ENCODE results near the gene AP1B1. TPM values are rescaled to one million over a fixed set of nuclear protein-coding genes. Genes with fewer than 3 reads are reported as not detected.

AP1B1 gene
- polyA plus RNA-seq, 2 of the 4 experiments (the other 2 are of a cell fraction) = 22.5 to 27.0 TPM

- 92% methylated on average over 14 of the region's 14 CpGs for WGBS (ENCODE audit: missing lambda C conversion rate)
- ATAC-seq = no peak
- Histone ChIP-seq H3K4me1 (peaks cover 5% of the 10 kb centered on the region; the same call in 2 of the 3 replicates), H3K4me2 (no peak overlapping the region), H3K4me3 (no peak overlapping the region), H3K27ac (no peak overlapping the region), H3K9me3 (no peaks in the 10 kb centered on the region)
- TF ChIP-seq HOXB5 (CRISPR knock-in tag; IDR thresholded peaks at IDR 0.05) = no peak
- no peak for TF ChIP-seq POLR2AphosphoS2 (conservative IDR thresholded peaks at IDR 0.05; ENCODE audit: low read length)
- TF ChIP-seq HES2 (IDR thresholded peaks at IDR 0.05) = no peak
- TF ChIP-seq ZNF302 (CRISPR knock-in tag; IDR thresholded peaks at IDR 0.05) = no peak
- TF ChIP-seq, protein P1, sequence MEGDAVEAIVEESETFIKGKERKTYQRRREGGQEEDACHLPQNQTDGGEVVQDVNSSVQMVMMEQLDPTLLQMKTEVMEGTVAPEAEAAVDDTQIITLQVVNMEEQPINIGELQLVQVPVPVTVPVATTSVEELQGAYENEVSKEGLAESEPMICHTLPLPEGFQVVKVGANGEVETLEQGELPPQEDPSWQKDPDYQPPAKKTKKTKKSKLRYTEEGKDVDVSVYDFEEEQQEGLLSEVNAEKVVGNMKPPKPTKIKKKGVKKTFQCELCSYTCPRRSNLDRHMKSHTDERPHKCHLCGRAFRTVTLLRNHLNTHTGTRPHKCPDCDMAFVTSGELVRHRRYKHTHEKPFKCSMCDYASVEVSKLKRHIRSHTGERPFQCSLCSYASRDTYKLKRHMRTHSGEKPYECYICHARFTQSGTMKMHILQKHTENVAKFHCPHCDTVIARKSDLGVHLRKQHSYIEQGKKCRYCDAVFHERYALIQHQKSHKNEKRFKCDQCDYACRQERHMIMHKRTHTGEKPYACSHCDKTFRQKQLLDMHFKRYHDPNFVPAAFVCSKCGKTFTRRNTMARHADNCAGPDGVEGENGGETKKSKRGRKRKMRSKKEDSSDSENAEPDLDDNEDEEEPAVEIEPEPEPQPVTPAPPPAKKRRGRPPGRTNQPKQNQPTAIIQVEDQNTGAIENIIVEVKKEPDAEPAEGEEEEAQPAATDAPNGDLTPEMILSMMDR (IDR thresholded peaks at IDR 0.05) = no peak
- TF ChIP-seq NPAS2 (CRISPR knock-in tag; IDR thresholded peaks at IDR 0.05; ENCODE audit: borderline replicate concordance) = no peak
- TF ChIP-seq FOSB (CRISPR knock-in tag; IDR thresholded peaks at IDR 0.05) = no peak
- TF ChIP-seq MAFK (IDR thresholded peaks at IDR 0.05; ENCODE audit: partially characterized antibody) = no peak
- no peak for TF ChIP-seq HOXA7 (CRISPR knock-in tag; IDR thresholded peaks at IDR 0.05)
- CTCF ChIA-PET = interaction anchor here (0.7 kb wide), 1 partner anchor 30 kb away, joined by 3 read pairs; the partner anchor contains the start of gene GAS2L1
- no peak for DNase-seq (ENCODE audit: low read depth in 1 of 2, low spot score in 1 of 2)
- POLR2A ChIA-PET = no interaction called here
- FAIRE-seq = peak; percentile 7
These were observed 51.4 kb downstream of the AP1B1 start for GRCh38 chr22:29336751-29337490.

DNA sequence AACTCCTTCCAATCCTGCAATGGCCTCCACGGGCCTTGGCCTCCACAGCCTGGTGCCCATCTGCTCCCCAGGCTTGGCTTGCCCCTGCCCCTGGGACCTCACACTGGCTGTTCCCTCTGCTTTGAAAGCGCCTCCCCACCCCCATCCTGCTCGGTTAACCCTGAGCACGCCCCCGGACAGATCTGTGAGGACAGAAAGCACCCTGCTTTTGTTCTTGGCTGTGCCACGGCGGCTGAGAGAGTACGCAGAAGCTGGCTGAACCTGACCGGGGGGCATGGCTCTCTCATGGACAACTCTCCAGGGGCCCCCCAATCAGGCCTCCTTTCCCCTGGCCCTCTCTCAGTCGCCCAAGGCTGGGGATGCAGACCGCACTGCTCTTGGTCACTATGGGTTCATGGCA is 52.7 kb downstream of the AP1B1 start:
- H3K9me3 ChIP-seq = no peaks in the 10 kb centered on the region
- peaks cover 5% of the 10 kb centered on the region; the same call in 2 of the 3 replicates for H3K4me1 ChIP-seq
- no peak overlapping the region for H3K4me2 ChIP-seq
- ChIA-PET POLR2A (no interaction called here), CTCF (interaction anchor here (1.3 kb wide), 1 partner anchor 23 kb away, joined by 3 read pairs; no protein-coding TSS in a partner anchor)
- ATAC-seq (no peak), FAIRE-seq (no peak), DNase-seq (ENCODE audit: low read depth in 1 of 2, low spot score in 1 of 2) (no peak)
- WGBS (ENCODE audit: missing lambda C conversion rate) = 95% methylated on average over 8 of the region's 11 CpGs
- H3K4me3 ChIP-seq = no peak overlapping the region
- TF ChIP-seq HES2 (IDR thresholded peaks at IDR 0.05) = no peak
- TF ChIP-seq CHD4 (IDR thresholded peaks at IDR 0.05; ENCODE audit: borderline replicate concordance) = no peak
- no peak for TF ChIP-seq BHLHE40 (IDR thresholded peaks at IDR 0.05; ENCODE audit: low read depth, low read length)
- no peak for TF ChIP-seq MAX (IDR thresholded peaks at IDR 0.05)
- TF ChIP-seq EP300 (IDR thresholded peaks at IDR 0.05) = no peak
- TF ChIP-seq FOXS1 (CRISPR knock-in tag; IDR thresholded peaks at IDR 0.05) = no peak
- no peak for TF ChIP-seq TFCP2L1 (CRISPR knock-in tag; IDR thresholded peaks at IDR 0.05)
- TF ChIP-seq, protein P2, sequence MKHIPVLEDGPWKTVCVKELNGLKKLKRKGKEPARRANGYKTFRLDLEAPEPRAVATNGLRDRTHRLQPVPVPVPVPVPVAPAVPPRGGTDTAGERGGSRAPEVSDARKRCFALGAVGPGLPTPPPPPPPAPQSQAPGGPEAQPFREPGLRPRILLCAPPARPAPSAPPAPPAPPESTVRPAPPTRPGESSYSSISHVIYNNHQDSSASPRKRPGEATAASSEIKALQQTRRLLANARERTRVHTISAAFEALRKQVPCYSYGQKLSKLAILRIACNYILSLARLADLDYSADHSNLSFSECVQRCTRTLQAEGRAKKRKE (CRISPR knock-in tag; IDR thresholded peaks at IDR 0.05; ENCODE audit: low read depth) = no peak
- no peak for TF ChIP-seq NR3C1 (IDR thresholded peaks at IDR 0.05)
- no peak for TF ChIP-seq EHMT2 (IDR thresholded peaks at IDR 0.05; ENCODE audit: low read depth)
- no peak for TF ChIP-seq POLR2A (IDR thresholded peaks at IDR 0.05; ENCODE audit: low read length)
- TF ChIP-seq EHF (CRISPR knock-in tag; IDR thresholded peaks at IDR 0.05) = no peak
- no peak for TF ChIP-seq CEBPB (IDR thresholded peaks at IDR 0.05)
- TF ChIP-seq, protein P3, sequence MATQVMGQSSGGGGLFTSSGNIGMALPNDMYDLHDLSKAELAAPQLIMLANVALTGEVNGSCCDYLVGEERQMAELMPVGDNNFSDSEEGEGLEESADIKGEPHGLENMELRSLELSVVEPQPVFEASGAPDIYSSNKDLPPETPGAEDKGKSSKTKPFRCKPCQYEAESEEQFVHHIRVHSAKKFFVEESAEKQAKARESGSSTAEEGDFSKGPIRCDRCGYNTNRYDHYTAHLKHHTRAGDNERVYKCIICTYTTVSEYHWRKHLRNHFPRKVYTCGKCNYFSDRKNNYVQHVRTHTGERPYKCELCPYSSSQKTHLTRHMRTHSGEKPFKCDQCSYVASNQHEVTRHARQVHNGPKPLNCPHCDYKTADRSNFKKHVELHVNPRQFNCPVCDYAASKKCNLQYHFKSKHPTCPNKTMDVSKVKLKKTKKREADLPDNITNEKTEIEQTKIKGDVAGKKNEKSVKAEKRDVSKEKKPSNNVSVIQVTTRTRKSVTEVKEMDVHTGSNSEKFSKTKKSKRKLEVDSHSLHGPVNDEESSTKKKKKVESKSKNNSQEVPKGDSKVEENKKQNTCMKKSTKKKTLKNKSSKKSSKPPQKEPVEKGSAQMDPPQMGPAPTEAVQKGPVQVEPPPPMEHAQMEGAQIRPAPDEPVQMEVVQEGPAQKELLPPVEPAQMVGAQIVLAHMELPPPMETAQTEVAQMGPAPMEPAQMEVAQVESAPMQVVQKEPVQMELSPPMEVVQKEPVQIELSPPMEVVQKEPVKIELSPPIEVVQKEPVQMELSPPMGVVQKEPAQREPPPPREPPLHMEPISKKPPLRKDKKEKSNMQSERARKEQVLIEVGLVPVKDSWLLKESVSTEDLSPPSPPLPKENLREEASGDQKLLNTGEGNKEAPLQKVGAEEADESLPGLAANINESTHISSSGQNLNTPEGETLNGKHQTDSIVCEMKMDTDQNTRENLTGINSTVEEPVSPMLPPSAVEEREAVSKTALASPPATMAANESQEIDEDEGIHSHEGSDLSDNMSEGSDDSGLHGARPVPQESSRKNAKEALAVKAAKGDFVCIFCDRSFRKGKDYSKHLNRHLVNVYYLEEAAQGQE (IDR thresholded peaks at IDR 0.05) = no peak
- no peak for TF ChIP-seq CBX8 (IDR thresholded peaks at IDR 0.05)
- no peak for TF ChIP-seq ESRRA (IDR thresholded peaks at IDR 0.05; ENCODE audit: borderline replicate concordance, low read length)
- no peak for TF ChIP-seq CBX2 (IDR thresholded peaks at IDR 0.05; ENCODE audit: borderline replicate concordance, low read depth)
- no peak for TF ChIP-seq HOXB13 (CRISPR knock-in tag; IDR thresholded peaks at IDR 0.05; ENCODE audit: low read depth)
- H3K27ac ChIP-seq = no peak overlapping the region

Measured in A549 (cell line).